Suprapubic skin (tissue), 3 donors: ENCODE results near the gene RC3H2.

Experiments
- CTCF ChIP-seq, 2 donors: fragments of 200-600 bp in 1 of 2; fragments of 450-650 bp in 1 of 2; sonication (generic) in 1 of 2; IDR thresholded peaks; one replicate each; pipeline ENCODE4 v1.5.1; 2016 to 2019; ENCODE audit warnings: antibody characterized with exemption in 2 of 2, mild to moderate bottlenecking in 1 of 2, moderate library complexity in 1 of 2
- POLR2A ChIP-seq, 2 donors: fragments of 450-650 bp; IDR thresholded peaks; one replicate each; pipeline ENCODE4 v1.6.1; 2017; ENCODE audit warnings: antibody characterized with exemption in 2 of 2, mild to moderate bottlenecking in 2 of 2, moderate library complexity in 2 of 2

DNA sequence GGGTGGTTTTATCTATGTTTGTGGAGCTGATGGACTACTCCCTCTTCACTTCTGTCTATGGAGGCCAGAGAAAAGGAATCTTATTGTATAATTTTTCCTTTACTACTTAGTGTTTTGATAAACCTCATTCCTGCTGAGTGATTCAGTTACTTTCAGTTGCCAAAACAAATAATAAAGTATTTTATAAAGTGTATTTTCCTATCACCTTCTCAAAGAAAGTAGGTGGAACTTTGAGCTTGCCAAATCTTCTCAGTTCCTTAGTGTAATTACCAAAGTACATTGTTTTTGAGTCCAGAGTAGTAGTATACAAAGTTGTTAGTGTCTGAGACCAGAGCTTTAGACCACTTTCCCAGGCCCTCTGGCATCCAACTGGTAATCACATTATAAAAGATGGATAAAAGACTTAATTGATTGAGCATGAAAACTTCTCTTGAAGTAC, 49.1 kb upstream of the RC3H2 start:
- TF ChIP-seq CTCF (IDR thresholded peaks at IDR 0.05): no peak
- no peak for TF ChIP-seq POLR2A (IDR thresholded peaks at IDR 0.05)
